SK-N-SH (cell line): ENCODE data around the gene MCTP2. TPM values are rescaled to one million over a fixed set of nuclear protein-coding genes. Genes with fewer than 3 reads are reported as not detected.

Source experiments
- CTCF ChIA-PET: fragments of 300-600, 350-600 bp; formaldehyde crosslinking; extraction: SDS; loops from one replicate; lab custom pipeline; 2021; lab: Yijun Ruan, JAX
- POLR2A ChIA-PET: fragments of 350-600 bp; sonication (Branson Sonifier 250); formaldehyde crosslinking; extraction: SDS; loops from one replicate; lab custom pipeline; 2020; ENCODE audit warnings: antibody characterized with exemption, inconsistent platforms; lab: Yijun Ruan, JAX
- DNase-seq: peaks from one replicate; pipeline ENCODE4 v3.0.0; 2012
- H2AFZ ChIP-seq: fragments of 200-600 bp; sonication (generic); 2 replicates; pipeline ENCODE4 v1.8.1; 2016; ENCODE audit warnings: antibody characterized with exemption, mild to moderate bottlenecking, low read depth
- H3F3A ChIP-seq: fragments of 200-600 bp; sonication (generic); replicated peaks from 2 replicates; pipeline ENCODE3; 2016; ENCODE audit warnings: antibody characterized with exemption, mild to moderate bottlenecking; ENCODE audit not compliant: insufficient read depth
- H3K27ac ChIP-seq, 2 experiments: fragments of 200-500 bp in 1 of 2; fragments of 200-600 bp in 1 of 2; sonication (Bioruptor generic) in 1 of 2; sonication (generic), shearing (Covaris generic) in 1 of 2; 2 replicates each; pipeline versions ENCODE4 v1.5.1 to v1.6.1; 2014 to 2016; ENCODE audit warnings: low read depth in 2 of 2, inconsistent platforms in 1 of 2, low read length in 1 of 2, mild to moderate bottlenecking in 1 of 2, mixed read lengths in 1 of 2
- H3K27me3 ChIP-seq: fragments of 200-600 bp; sonication (generic), shearing (Covaris generic); 2 replicates; pipeline ENCODE4 v1.6.1; 2016; ENCODE audit warnings: mixed run types; ENCODE audit not compliant: insufficient read depth
- H3K36me3 ChIP-seq, 2 experiments: fragments of 200-500 bp in 1 of 2; fragments of 200-600 bp in 1 of 2; sonication (Bioruptor generic) in 1 of 2; sonication (generic) in 1 of 2; replicated peaks in 1 of 2; 2 replicates each; pipeline versions ENCODE3 to v1.5.1; 2014 to 2016; ENCODE audit warnings: low read length in 1 of 2, mild to moderate bottlenecking in 1 of 2; ENCODE audit not compliant: insufficient read depth in 2 of 2, control insufficient read depth in 1 of 2
- H3K4me1 ChIP-seq, 2 experiments: fragments of 200-500 bp in 1 of 2; fragments of 200-600 bp in 1 of 2; sonication (Bioruptor generic) in 1 of 2; sonication (generic), shearing (Covaris generic) in 1 of 2; 2 replicates each; pipeline versions ENCODE4 v1.5.1 to v1.6.1; 2014 to 2016; ENCODE audit warnings: low read depth in 1 of 2, low read length in 1 of 2, mixed run types in 1 of 2; ENCODE audit not compliant: insufficient read depth in 2 of 2, control insufficient read depth in 1 of 2
- H3K4me2 ChIP-seq: fragments of 200-600 bp; sonication (generic), shearing (Covaris generic); 2 replicates; pipeline ENCODE4 v1.6.1; 2017; ENCODE audit warnings: mixed run types
- H3K4me3 ChIP-seq, 2 experiments: fragments of 200-500 bp in 1 of 2; fragments of 200-600 bp in 1 of 2; sonication (Bioruptor generic) in 1 of 2; sonication (generic), shearing (Covaris generic) in 1 of 2; 2 replicates each; pipeline versions ENCODE4 v1.5.1 to v1.8.1; 2014 to 2016; ENCODE audit warnings: low read depth in 2 of 2, inconsistent platforms in 1 of 2, low read length in 1 of 2, mild to moderate bottlenecking in 1 of 2, mixed read lengths in 1 of 2, moderate library complexity in 1 of 2
- H3K79me2 ChIP-seq: fragments of 200-600 bp; sonication (generic); 2 replicates; pipeline ENCODE4 v1.8.1; 2017; ENCODE audit warnings: mild to moderate bottlenecking; ENCODE audit not compliant: insufficient read depth
- H3K9ac ChIP-seq: fragments of 200-600 bp; sonication (generic); 2 replicates; pipeline ENCODE4 v1.6.1; 2017; ENCODE audit warnings: mixed run types
- H3K9me2 ChIP-seq: fragments of 200-600 bp; sonication (generic); 2 replicates; pipeline ENCODE4 v1.6.1; 2017; ENCODE audit warnings: mixed run types
- H3K9me3 ChIP-seq: fragments of 200-600 bp; sonication (generic); 2 replicates; pipeline ENCODE4 v1.6.1; 2017; ENCODE audit warnings: mixed run types, mild to moderate bottlenecking, moderate library complexity
- H4K20me1 ChIP-seq: fragments of 200-600 bp; sonication (generic); 2 replicates; pipeline ENCODE4 v1.6.1; 2017; ENCODE audit warnings: mild to moderate bottlenecking, mixed run types; ENCODE audit not compliant: insufficient read depth
- EP300 ChIP-seq, 2 experiments: IDR thresholded peaks; 2 replicates each; pipeline versions ENCODE4 v1.4.0 to v1.6.1; 2012; ENCODE audit warnings: borderline replicate concordance in 1 of 2, low read depth in 1 of 2, low read length in 1 of 2
- FOXJ3 ChIP-seq: sonication (generic); formaldehyde crosslinking; IDR thresholded peaks from 2 replicates; pipeline ENCODE4 v1.5.1; 2020; ENCODE audit warnings: mild to moderate bottlenecking, missing genetic modification reagents
- GATA2 ChIP-seq: sonication (generic); formaldehyde crosslinking; IDR thresholded peaks from 2 replicates; pipeline ENCODE4 v1.5.0; 2020; ENCODE audit warnings: mild to moderate bottlenecking, missing genetic modification reagents
- REST ChIP-seq: IDR thresholded peaks from 2 replicates; pipeline ENCODE4 v1.6.1; 2012; ENCODE audit warnings: mild to moderate bottlenecking, low read depth, low read length, moderate library complexity
- RFX5 ChIP-seq: IDR thresholded peaks from 2 replicates; pipeline ENCODE4 v1.6.1; 2012; ENCODE audit warnings: mild to moderate bottlenecking, improper control_type of control experiment, low read length
- RXRA ChIP-seq: IDR thresholded peaks from 2 replicates; pipeline ENCODE4 v1.4.0; 2012; ENCODE audit warnings: low read depth, mild to moderate bottlenecking, borderline replicate concordance
- SIN3A ChIP-seq: IDR thresholded peaks from 2 replicates; pipeline ENCODE4 v1.6.1; 2012; ENCODE audit warnings: low read depth, mild to moderate bottlenecking, low read length, moderate library complexity, borderline replicate concordance
- SMC3 ChIP-seq: IDR thresholded peaks from 2 replicates; pipeline ENCODE4 v1.6.1; 2012; ENCODE audit warnings: low read depth, low read length, improper control_type of control experiment
- TAF1 ChIP-seq: IDR thresholded peaks from 2 replicates; pipeline ENCODE4 v1.6.1; 2012; ENCODE audit warnings: low read depth, mild to moderate bottlenecking, low read length, moderate library complexity, borderline replicate concordance
- USF2 ChIP-seq: fragments of 150-350 bp; IDR thresholded peaks from 2 replicates; pipeline ENCODE4 v1.6.1; 2017; ENCODE audit warnings: antibody characterized with exemption, low read length, low read depth, borderline replicate concordance
- ZBTB33 ChIP-seq: IDR thresholded peaks from 2 replicates; pipeline ENCODE4 v1.4.0; 2012; ENCODE audit warnings: low read depth, borderline replicate concordance
- WGBS: methylation state at CpG from one replicate; pipeline ENCODE4 v1.1.6; 2017; ENCODE audit warnings: low lambda C conversion rate; 5-methylcytosine and 5-hydroxymethylcytosine counted together
- polyA plus RNA-seq, 3 experiments: library from polyadenylated mRNA; depleted of rRNA; stranded (reverse); fragments of >200 nt; gene quantifications; 2 replicates each; pipeline ENCODE4 v1.2.3, GENCODE V29; 2012

The MCTP2 gene
- polyA plus RNA-seq, 1 of the 3 experiments (the other 2 are of a cell fraction): 0.26 TPM

DNA sequence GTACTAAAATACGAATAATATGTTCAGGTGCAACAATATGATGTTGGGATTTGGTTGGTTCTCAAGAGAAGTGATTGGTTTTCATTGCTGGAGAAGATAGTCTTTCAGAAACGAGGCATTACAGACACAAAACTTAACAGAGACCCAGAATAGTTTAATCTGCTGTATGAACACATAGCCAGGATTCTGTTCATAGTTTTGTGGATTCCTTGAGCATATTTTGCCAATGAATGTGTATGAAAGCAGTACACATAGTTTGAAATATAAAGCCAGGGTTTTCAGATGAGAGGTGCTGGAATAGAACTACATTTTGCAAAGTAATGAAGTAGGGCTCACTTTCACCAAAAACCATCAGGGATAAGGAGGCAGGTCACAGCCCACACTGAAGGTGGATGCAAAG is 5.7 kb upstream of the MCTP2 start:
- H2AFZ ChIP-seq: no peak overlapping the region
- no peaks in the 10 kb centered on the region for H3K9me3 ChIP-seq
- H3K36me3 ChIP-seq: no peaks in the 10 kb centered on the region
- 0% methylated on average over 2 of the region's 2 CpGs for WGBS
- ChIA-PET POLR2A (no interaction called here), CTCF (interaction anchor here (1.2 to 1.5 kb wide), 2 partner anchors 10 to 98 kb away, joined by 3 read pairs; no protein-coding TSS in a partner anchor)
- H3K27me3 ChIP-seq: no peaks in the 10 kb centered on the region
- DNase-seq: no peak
- H3F3A ChIP-seq: no peaks in the 10 kb centered on the region
- H3K27ac ChIP-seq: no peak overlapping the region
- TF ChIP-seq TAF1 (no peak), SIN3A (no peak), USF2 (no peak), SMC3 (no peak), RFX5 (no peak), ZBTB33 (no peak), GATA2 (CRISPR knock-in tag) (no peak), FOXJ3 (CRISPR knock-in tag) (no peak), REST (no peak), EP300 (IDR thresholded peaks at IDR 0.05; ENCODE audit: borderline replicate concordance in 1 of 2, low read depth in 1 of 2, low read length in 1 of 2) (no peak), RXRA (no peak)
- H3K4me3 ChIP-seq: no peak overlapping the region
- H3K9me2 ChIP-seq: no peaks in the 10 kb centered on the region
- H3K4me1 ChIP-seq: peaks cover 0 to 4% of the 10 kb centered on the region in 2 experiments; a peak in 1 of 4 replicates
- no peak overlapping the region for H3K4me2 ChIP-seq
- no peaks in the 10 kb centered on the region for H4K20me1 ChIP-seq
- no peaks in the 10 kb centered on the region for H3K79me2 ChIP-seq
- no peak overlapping the region for H3K9ac ChIP-seq
